ENCODE measurements around the gene MCEE. TPM values are rescaled to one million over a fixed set of nuclear protein-coding genes. Genes with fewer than 3 reads are reported as not detected.

The MCEE gene
- total RNA-seq, 1 donor from 2014 or later = 12.2 TPM

GRCh38 chr2:71073475-71073874 is 56.6 kb downstream of the MCEE start:
- Mint-ChIP-seq H3K27ac (peak overlapping the region; percentile 99), H3K27me3 (no peaks in the 10 kb centered on the region), H3K36me3 (ENCODE audit: low read depth) (peaks cover 80% of the 10 kb centered on the region), H3K4me3 (no peak overlapping the region), H3K4me1 (peaks cover 60% of the 10 kb centered on the region), H3K9me3 (no peaks in the 10 kb centered on the region)
- no peak for TF ChIP-seq CTCF (IDR thresholded peaks at IDR 0.05)
- ChIA-PET CTCF (interaction anchor here (4.0 kb wide), 1 partner anchor 28 kb away, joined by 22 read pairs; no protein-coding TSS in a partner anchor), POLR2A (no interaction called here)
- DNase-seq (no peak), ATAC-seq (ENCODE audit: low read depth) (no peak)
- intact Hi-C loops (cut with micrococcal nuclease) = no loop called here

GRCh38 chr2:71072492-71072891 is 57.5 kb downstream of the MCEE start:
- H3K4me3 Mint-ChIP-seq = peak overlapping the region; percentile 97
- no peaks in the 10 kb centered on the region for H3K9me3 Mint-ChIP-seq
- no peak for TF ChIP-seq CTCF (IDR thresholded peaks at IDR 0.05)
- ATAC-seq (ENCODE audit: low read depth) = no peak
- POLR2A ChIA-PET = interaction anchor here (1.0 to 7.5 kb wide), 12 partner anchors 8 to 1999 kb away, joined by 3 to 170 read pairs (median 4); partner anchors contain the start of genes MCEE, MPHOSPH10, SFXN5 and SNRPG
- intact Hi-C loops (cut with micrococcal nuclease) = loop anchor here (1.0 kb wide), 2 partner anchors 23 to 58 kb away; partner anchors contain the start of genes MCEE and MPHOSPH10
- no peaks in the 10 kb centered on the region for H3K27me3 Mint-ChIP-seq
- H3K36me3 Mint-ChIP-seq (ENCODE audit: low read depth) = peaks cover 78% of the 10 kb centered on the region
- DNase-seq = no peak
- H3K4me1 Mint-ChIP-seq = peaks cover 70% of the 10 kb centered on the region
- H3K27ac Mint-ChIP-seq = peak overlapping the region; percentile 99
- CTCF ChIA-PET = interaction anchor here (1.6 to 4.0 kb wide), 4 partner anchors 23 to 259 kb away, joined by 4 to 26 read pairs (median 18); partner anchors contain the start of genes MCEE, MPHOSPH10 and ZNF638

- Mint-ChIP-seq H3K4me1 (peaks cover 75% of the 10 kb centered on the region), H3K27ac (peak overlapping the region; percentile 99), H3K27me3 (no peaks in the 10 kb centered on the region), H3K36me3 (ENCODE audit: low read depth) (peaks cover 71% of the 10 kb centered on the region), H3K9me3 (no peaks in the 10 kb centered on the region), H3K4me3 (peak overlapping the region; percentile 97)
- ATAC-seq (ENCODE audit: low read depth) (peak; percentile 54), DNase-seq (peak; percentile 64)
- POLR2A ChIA-PET = interaction anchor here (1.0 to 7.5 kb wide), 15 partner anchors 9 to 1999 kb away, joined by 3 to 170 read pairs (median 4); partner anchors contain the start of genes MCEE, MPHOSPH10, PAIP2B and SFXN5
- no peak for TF ChIP-seq CTCF (IDR thresholded peaks at IDR 0.05)
- intact Hi-C loops (cut with micrococcal nuclease) = loop anchor here (1.0 kb wide), 2 partner anchors 23 to 58 kb away; partner anchors contain the start of genes MCEE and MPHOSPH10
- CTCF ChIA-PET = interaction anchor here (1.6 to 4.0 kb wide), 5 partner anchors 22 to 259 kb away, joined by 4 to 26 read pairs (median 15); partner anchors contain the start of genes MCEE, MPHOSPH10 and ZNF638
These were observed 58.2 kb downstream of the MCEE start for GRCh38 chr2:71071681-71072398.

GRCh38 chr2:71070294-71071093 is 59.5 kb downstream of the MCEE start:
- Mint-ChIP-seq H3K36me3 (ENCODE audit: low read depth) (peaks cover 58% of the 10 kb centered on the region), H3K4me1 (peaks cover 79% of the 10 kb centered on the region), H3K4me3 (peak overlapping the region; percentile 97), H3K9me3 (no peaks in the 10 kb centered on the region), H3K27ac (peak overlapping the region; percentile 99), H3K27me3 (no peaks in the 10 kb centered on the region)
- DNase-seq = no peak
- intact Hi-C loops (cut with micrococcal nuclease) = no loop called here
- TF ChIP-seq CTCF (IDR thresholded peaks at IDR 0.05) = no peak
- ATAC-seq (ENCODE audit: low read depth) = peak; percentile 9
- CTCF ChIA-PET = interaction anchor here (0.7 to 4.0 kb wide), 7 partner anchors 21 to 261 kb away, joined by 3 to 26 read pairs (median 7); partner anchors contain the start of genes MCEE, MPHOSPH10 and ZNF638
- POLR2A ChIA-PET = interaction anchor here (0.6 to 7.5 kb wide), 7 partner anchors 13 to 769 kb away, joined by 3 to 170 read pairs (median 4); partner anchors contain the start of genes FAM136A, MCEE and MPHOSPH10
